Adrenal gland (tissue), 5 donors: ENCODE results near the gene ATP13A4.

Source experiments
- CTCF ChIP-seq, 6 experiments: fragments of 450-650 bp in 4 of 6; fragments of 200-600 bp in 2 of 6; sonication (generic) in 1 of 6; IDR thresholded peaks; 1 replicate in 5 of 6; 2 replicates in 1 of 6; pipeline versions ENCODE4 v1.5.1 to v1.8.0; 2016 to 2021; ENCODE audit warnings: antibody characterized with exemption in 6 of 6, mild to moderate bottlenecking in 2 of 6, moderate library complexity in 1 of 6
- POLR2A ChIP-seq, 2 donors: fragments of 450-650 bp; IDR thresholded peaks; one replicate each; pipeline ENCODE4 v1.6.1; 2017; ENCODE audit warnings: antibody characterized with exemption in 2 of 2, mild to moderate bottlenecking in 2 of 2, moderate library complexity in 1 of 2
- donor health status: DM: no; HTN: no; CAD: no.

GRCh38 chr3:193470710-193471109, 84.0 kb downstream of the ATP13A4 start:
- TF ChIP-seq CTCF (IDR thresholded peaks at IDR 0.05) = no peak
- no peak for TF ChIP-seq POLR2A (IDR thresholded peaks at IDR 0.05)
